ENCODE measurements around the gene AK5. TPM values are rescaled to one million over a fixed set of nuclear protein-coding genes. Genes with fewer than 3 reads are reported as not detected.

Gene AK5
- total RNA-seq, 2 donors from 2014 or later, result 0.46 to 2.8 TPM

DNA sequence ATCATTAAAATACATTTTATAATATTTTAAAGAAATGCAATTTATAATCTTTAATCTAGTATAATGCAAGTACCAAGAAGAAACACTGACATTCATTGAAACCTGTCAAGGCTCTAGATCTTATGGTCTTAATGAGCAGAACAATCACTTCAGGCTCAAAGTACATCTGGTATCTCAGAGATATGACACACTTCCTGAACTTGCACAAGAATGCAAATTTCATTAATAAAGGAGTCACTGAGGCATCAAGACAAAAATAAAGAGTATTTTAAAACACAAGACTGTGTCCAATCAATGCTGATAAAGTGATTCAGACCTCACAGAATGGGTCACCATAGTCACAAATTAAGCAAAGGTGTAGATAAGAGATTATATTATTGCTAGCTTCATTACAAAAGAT is 178.1 kb downstream of the AK5 start:
- Mint-ChIP-seq H3K27me3 (ENCODE audit: insufficient read depth) (peaks cover 3% of the 10 kb centered on the region), H3K4me1 (peaks cover 11% of the 10 kb centered on the region), H3K9me3 (no peaks in the 10 kb centered on the region), H3K4me3 (no peak overlapping the region), H3K36me3 (ENCODE audit: low read depth) (no peaks in the 10 kb centered on the region), H3K27ac (no peak overlapping the region)
- no peak overlapping the region for H3K27ac ChIP-seq (ENCODE audit: low read depth, low read length)
- DNase-seq, result no peak
- TF ChIP-seq, protein P1, sequence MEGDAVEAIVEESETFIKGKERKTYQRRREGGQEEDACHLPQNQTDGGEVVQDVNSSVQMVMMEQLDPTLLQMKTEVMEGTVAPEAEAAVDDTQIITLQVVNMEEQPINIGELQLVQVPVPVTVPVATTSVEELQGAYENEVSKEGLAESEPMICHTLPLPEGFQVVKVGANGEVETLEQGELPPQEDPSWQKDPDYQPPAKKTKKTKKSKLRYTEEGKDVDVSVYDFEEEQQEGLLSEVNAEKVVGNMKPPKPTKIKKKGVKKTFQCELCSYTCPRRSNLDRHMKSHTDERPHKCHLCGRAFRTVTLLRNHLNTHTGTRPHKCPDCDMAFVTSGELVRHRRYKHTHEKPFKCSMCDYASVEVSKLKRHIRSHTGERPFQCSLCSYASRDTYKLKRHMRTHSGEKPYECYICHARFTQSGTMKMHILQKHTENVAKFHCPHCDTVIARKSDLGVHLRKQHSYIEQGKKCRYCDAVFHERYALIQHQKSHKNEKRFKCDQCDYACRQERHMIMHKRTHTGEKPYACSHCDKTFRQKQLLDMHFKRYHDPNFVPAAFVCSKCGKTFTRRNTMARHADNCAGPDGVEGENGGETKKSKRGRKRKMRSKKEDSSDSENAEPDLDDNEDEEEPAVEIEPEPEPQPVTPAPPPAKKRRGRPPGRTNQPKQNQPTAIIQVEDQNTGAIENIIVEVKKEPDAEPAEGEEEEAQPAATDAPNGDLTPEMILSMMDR (conservative IDR thresholded peaks at IDR 0.05), result no peak
- no peak overlapping the region for H3K4me3 ChIP-seq (ENCODE audit: low read length)
- no peaks in the 10 kb centered on the region for H3K27me3 ChIP-seq (ENCODE audit: control insufficient read depth, insufficient read depth, low read length, poor library complexity, severe bottlenecking)
- H3K36me3 ChIP-seq (ENCODE audit: control insufficient read depth, insufficient read depth, low read length), result no peaks in the 10 kb centered on the region
- no peaks in the 10 kb centered on the region for H3K9me3 ChIP-seq (ENCODE audit: control insufficient read depth, low read length)
- no peaks in the 10 kb centered on the region for H3K4me1 ChIP-seq (ENCODE audit: control insufficient read depth, insufficient read depth, low read length)
- no peak overlapping the region for H3K9ac ChIP-seq (ENCODE audit: extremely low read depth, low read length, poor library complexity, severe bottlenecking)

DNA sequence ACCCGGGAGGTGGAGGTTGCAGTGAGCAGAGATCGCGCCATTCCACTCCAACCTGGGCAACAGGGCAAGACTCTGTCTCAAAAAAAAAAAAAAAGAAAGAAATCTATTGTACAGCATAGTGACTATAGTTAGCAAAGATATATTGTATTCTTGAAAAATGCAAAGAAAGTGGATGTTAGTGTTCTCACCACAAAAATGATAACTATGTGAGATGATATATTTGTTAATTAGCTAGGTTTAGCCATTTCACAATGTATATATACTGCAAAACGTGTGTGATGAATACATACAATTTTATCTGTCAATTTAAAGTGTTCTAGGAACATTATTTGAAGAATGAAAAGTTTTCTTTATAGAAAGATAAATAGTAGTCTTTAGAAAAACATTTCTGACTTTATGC is 179.9 kb downstream of the AK5 start:
- no peak overlapping the region for H3K4me3 ChIP-seq (ENCODE audit: low read length)
- no peak for DNase-seq
- H3K9me3 Mint-ChIP-seq, result no peaks in the 10 kb centered on the region
- peaks cover 3% of the 10 kb centered on the region for H3K27me3 Mint-ChIP-seq (ENCODE audit: insufficient read depth)
- no peak overlapping the region for H3K9ac ChIP-seq (ENCODE audit: extremely low read depth, low read length, poor library complexity, severe bottlenecking)
- WGBS, 2 experiments (ENCODE audit: insufficient coverage in 1 of 2, insufficient read length in 1 of 2), result 83 to 85% methylated on average over 1 to 4 of the region's 4 CpGs
- no peaks in the 10 kb centered on the region for H3K36me3 Mint-ChIP-seq (ENCODE audit: low read depth)
- no peaks in the 10 kb centered on the region for H3K27me3 ChIP-seq (ENCODE audit: control insufficient read depth, insufficient read depth, low read length, poor library complexity, severe bottlenecking)
- H3K9me3 ChIP-seq (ENCODE audit: control insufficient read depth, low read length), result no peaks in the 10 kb centered on the region
- no peaks in the 10 kb centered on the region for H3K4me1 ChIP-seq (ENCODE audit: control insufficient read depth, insufficient read depth, low read length)
- TF ChIP-seq, protein P1 (conservative IDR thresholded peaks at IDR 0.05), result no peak
- no peak overlapping the region for H3K27ac Mint-ChIP-seq
- H3K36me3 ChIP-seq (ENCODE audit: control insufficient read depth, insufficient read depth, low read length), result no peaks in the 10 kb centered on the region
- no peak overlapping the region for H3K27ac ChIP-seq (ENCODE audit: low read depth, low read length)
- H3K4me3 Mint-ChIP-seq, result no peak overlapping the region
- H3K4me1 Mint-ChIP-seq, result peaks cover 6% of the 10 kb centered on the region

DNA sequence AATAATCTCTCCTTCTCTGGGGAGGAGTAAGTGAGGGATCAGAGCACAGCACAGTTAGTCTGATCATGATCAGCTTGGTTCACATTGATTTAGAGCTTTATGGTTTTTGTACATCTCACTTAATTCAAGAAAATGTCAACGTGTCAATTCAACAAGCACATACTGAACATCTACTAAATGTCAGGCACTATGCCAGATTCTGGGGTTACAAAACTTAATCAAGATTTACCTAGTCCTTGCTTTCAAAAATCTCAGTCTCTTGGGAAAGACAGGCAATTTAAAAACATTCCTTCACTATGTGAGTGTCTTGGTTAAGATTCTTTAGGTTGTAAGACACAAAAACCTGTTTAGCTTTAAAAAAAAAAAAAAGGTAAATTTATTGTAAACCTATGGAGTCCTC is 181.4 kb downstream of the AK5 start:
- no peak overlapping the region for H3K4me3 Mint-ChIP-seq
- no peaks in the 10 kb centered on the region for H3K27me3 ChIP-seq (ENCODE audit: control insufficient read depth, insufficient read depth, low read length, poor library complexity, severe bottlenecking)
- no peaks in the 10 kb centered on the region for H3K9me3 Mint-ChIP-seq
- H3K36me3 ChIP-seq (ENCODE audit: control insufficient read depth, insufficient read depth, low read length), result no peaks in the 10 kb centered on the region
- H3K27ac Mint-ChIP-seq, result no peak overlapping the region
- no peaks in the 10 kb centered on the region for H3K36me3 Mint-ChIP-seq (ENCODE audit: low read depth)
- 83 to 100% methylated on average over 1 of the region's 1 CpG for WGBS, 2 experiments (ENCODE audit: insufficient coverage in 1 of 2, insufficient read length in 1 of 2)
- TF ChIP-seq, protein P1 (conservative IDR thresholded peaks at IDR 0.05), result no peak
- H3K4me1 ChIP-seq (ENCODE audit: control insufficient read depth, insufficient read depth, low read length), result no peaks in the 10 kb centered on the region
- no peak overlapping the region for H3K4me3 ChIP-seq (ENCODE audit: low read length)
- no peak overlapping the region for H3K9ac ChIP-seq (ENCODE audit: extremely low read depth, low read length, poor library complexity, severe bottlenecking)
- H3K27me3 Mint-ChIP-seq (ENCODE audit: insufficient read depth), result no peaks in the 10 kb centered on the region
- no peak for DNase-seq
- H3K4me1 Mint-ChIP-seq, result peaks cover 4% of the 10 kb centered on the region
- no peaks in the 10 kb centered on the region for H3K9me3 ChIP-seq (ENCODE audit: control insufficient read depth, low read length)
- H3K27ac ChIP-seq (ENCODE audit: low read depth, low read length), result no peak overlapping the region

Data from endodermal cell (in vitro differentiated cells).